NB4 (cell line): Measurements from ENCODE around the gene FMN2.

Source experiments
- MYC ChIP-seq: IDR thresholded peaks from 2 replicates; pipeline ENCODE4 v1.6.1; 2011; ENCODE audit warnings: low read depth, low read length
- POLR2A ChIP-seq: IDR thresholded peaks from 2 replicates; pipeline ENCODE4 v1.6.1; 2011; ENCODE audit warnings: mild to moderate bottlenecking; ENCODE audit not compliant: insufficient read length; ENCODE audit errors: extremely low read depth
- TF ChIP-seq, protein P1 (sequence below): IDR thresholded peaks from one replicate; pipeline ENCODE4 v1.5.1; 2012; ENCODE audit warnings: low read depth, low read length

DNA sequence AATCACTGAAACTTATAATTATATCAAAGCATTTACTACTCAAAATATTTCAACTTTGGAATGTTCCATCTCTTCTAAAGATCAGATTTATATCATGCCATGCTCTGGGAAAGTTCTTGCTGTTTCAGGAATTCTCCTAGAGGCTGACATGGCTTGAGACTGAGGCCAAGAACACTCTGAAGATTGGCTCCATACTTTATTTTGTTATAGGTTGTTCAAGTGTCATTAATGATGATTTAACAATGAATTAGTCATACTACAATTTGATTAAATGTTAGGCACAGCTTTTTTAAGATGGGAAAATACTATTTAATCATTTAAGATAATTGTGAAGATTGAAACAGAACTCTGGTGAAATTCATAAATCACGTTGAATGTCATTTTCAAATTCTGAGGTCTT lies 264.9 kb downstream of the FMN2 start:
- TF ChIP-seq, protein P1, sequence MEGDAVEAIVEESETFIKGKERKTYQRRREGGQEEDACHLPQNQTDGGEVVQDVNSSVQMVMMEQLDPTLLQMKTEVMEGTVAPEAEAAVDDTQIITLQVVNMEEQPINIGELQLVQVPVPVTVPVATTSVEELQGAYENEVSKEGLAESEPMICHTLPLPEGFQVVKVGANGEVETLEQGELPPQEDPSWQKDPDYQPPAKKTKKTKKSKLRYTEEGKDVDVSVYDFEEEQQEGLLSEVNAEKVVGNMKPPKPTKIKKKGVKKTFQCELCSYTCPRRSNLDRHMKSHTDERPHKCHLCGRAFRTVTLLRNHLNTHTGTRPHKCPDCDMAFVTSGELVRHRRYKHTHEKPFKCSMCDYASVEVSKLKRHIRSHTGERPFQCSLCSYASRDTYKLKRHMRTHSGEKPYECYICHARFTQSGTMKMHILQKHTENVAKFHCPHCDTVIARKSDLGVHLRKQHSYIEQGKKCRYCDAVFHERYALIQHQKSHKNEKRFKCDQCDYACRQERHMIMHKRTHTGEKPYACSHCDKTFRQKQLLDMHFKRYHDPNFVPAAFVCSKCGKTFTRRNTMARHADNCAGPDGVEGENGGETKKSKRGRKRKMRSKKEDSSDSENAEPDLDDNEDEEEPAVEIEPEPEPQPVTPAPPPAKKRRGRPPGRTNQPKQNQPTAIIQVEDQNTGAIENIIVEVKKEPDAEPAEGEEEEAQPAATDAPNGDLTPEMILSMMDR: no peak
- no peak for TF ChIP-seq MYC
- no peak for TF ChIP-seq POLR2A
